ACHN (cell line): ENCODE data around the gene NUDT2.
"Not testable (repeated sequence)": the region's sequence is repeated elsewhere in the genome, so short reads cannot be mapped to it uniquely, and the experiment has no call there.

ENCODE experiments used
- DNase-seq: peaks from one replicate; pipeline ENCODE4 v3.0.0-alpha.2; 2015
- in situ Hi-C: cut with HindIII; loops from 2 replicates; pipeline ENCODE4 v1.10.0; 2017; ENCODE audit warnings: low sequenced_read_pairs, low pct_ligation_motif_present, low pct_unique_long_range_greater_than_20kb

Gene NUDT2

DNA sequence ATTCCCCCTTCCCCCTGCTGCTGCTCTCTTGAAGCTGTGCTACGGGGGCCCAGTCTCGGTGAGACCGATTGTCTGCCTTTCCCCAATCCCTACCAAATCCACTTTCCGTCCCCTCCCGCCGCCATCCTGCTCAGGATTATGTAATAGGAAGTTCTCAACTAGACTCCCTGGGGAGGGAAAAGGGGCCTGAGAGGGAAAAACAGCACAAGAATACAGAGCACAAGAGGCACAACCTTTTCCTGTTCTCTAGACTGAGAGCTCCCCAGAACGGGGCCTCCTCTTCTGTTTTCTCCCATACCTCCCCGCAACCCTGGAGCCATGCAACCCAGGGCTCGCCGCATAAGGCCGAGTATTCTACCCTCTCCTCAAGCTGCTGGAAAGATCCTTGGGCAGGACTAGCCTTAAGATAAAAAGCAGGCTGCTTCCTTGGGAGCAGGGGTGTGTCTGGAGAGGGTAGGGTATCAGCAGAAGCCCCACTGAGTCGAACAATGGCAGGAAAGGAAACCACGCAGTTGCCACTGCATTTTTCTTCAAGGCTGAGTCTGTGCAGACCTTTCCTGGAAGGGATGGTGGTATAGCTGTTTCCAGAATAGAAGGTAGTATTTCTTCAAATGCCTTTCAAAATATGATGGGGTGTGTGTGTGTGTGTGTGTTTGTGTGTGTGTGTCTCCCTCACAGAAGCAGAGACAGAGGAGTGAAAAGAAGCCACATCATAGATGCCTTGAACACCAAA lies 34.4 kb downstream of the NUDT2 start:
- in situ Hi-C loops, result no loop called here
- DNase-seq, result no peak

DNA sequence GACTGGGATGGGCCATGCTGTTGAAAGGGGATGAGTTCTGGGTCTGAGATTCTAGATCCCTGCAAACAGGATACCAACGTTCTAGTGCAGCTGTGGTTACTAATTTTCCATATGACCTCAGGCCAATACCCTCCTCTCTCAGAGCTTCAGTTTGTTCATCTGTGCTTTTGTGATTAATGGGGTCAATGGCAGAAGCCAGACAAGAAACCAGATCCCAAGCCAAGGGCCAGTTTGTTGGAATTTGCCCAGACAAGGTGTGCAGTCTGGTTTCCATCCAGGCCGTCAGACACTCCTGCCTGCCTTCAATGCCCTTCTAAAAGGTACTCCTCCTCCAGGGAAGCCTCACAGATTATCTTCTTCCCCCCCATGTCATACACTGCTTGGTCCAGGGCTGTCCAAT lies 35.9 kb downstream of the NUDT2 start:
- in situ Hi-C loops, result no loop called here
- DNase-seq, result no peak

DNA sequence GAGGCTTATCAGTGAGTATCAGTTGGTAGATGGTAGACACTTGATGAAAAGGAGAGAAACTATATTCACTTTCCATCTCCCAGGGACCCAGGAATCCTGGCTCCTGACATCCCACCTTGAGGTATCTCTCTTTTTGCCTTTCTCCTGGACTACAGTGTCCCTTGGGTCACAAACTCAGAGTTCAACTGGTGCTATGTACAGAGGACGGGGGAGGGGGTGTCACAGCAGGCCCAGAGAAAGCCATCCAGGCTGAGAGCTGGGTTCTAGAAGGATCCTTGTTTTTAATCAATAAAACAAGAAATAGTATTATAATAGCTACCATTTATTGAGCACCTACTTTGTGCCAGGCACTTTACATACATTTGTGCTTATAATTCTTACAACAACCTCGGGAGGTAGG lies 37.0 kb downstream of the NUDT2 start:
- no peak for DNase-seq

DNA sequence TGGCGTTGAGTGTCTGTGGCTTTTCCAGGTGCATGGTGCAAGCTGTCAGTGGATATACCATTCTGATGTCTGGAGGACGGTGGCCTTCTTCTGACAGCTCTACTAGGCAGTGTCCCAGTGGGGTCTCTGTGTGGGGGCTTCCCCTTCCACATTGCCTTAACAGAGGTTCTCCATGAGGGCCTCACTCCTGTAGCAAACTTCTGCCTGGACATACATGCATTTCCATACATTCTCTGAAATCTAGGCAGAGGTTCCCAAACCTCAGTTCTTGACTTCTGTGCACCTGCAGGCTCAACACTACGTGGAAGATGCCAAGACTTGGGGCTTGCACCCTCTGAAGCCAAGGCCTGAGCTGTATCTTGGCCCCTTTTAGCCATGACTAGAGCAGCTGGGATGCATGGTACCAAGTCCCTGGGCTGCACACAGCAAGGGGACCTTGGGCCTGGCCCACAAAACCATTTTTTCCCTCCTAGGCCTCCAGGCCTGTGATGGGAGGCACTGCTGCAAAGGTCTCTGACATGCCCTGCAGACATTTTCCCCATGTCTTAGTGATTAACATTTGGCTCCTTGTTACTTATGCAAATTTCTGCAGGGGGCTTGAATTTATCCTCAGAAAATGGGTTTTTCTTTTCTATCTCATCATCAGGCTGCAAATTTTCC lies 38.5 kb downstream of the NUDT2 start:
- in situ Hi-C loops, DNase-seq: not testable (repeated sequence)

More for the DNA sequence above, 37.0 kb downstream of the NUDT2 start:
- in situ Hi-C loops, result no loop called here

DNA sequence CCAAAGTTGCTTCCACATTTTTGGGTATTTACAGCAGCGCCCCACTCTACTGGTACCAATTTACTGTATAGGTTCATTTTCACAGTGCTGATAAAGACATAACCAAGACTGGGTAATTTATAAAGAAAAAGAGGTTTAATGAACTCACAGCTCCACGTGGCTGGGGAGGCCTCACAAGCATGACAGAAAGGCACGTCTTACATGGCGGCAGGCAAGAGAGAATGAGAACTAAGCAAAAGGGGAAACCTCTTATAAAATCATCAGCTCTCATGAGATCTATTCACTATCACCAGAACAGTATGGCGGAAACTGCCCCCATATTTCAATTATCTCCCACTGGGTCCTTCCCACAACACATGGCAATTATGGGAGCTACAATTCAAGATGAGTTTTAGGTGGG lies 39.4 kb downstream of the NUDT2 start:
- in situ Hi-C loops, DNase-seq: not testable (repeated sequence)

DNA sequence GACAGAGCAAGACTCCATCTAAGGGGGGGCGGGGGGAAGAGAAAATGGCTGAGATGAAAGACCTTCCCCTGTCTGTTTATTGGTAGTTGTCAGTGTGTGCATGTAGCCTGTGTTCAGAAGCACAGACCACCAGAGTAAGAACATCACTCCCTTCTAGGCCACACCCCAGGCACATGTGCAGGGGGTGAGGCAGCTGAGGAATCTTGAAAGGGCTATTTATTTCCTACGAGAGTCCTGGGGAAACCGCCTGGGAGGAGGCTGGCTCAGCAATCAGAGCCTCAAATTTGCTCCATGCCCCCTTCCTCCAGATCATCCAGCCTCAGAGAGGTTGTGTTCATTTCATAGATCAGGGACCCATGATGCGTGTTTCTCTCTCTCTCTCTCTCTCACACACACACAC lies 40.3 kb downstream of the NUDT2 start:
- no peak for DNase-seq
- in situ Hi-C loops, result no loop called here

DNA sequence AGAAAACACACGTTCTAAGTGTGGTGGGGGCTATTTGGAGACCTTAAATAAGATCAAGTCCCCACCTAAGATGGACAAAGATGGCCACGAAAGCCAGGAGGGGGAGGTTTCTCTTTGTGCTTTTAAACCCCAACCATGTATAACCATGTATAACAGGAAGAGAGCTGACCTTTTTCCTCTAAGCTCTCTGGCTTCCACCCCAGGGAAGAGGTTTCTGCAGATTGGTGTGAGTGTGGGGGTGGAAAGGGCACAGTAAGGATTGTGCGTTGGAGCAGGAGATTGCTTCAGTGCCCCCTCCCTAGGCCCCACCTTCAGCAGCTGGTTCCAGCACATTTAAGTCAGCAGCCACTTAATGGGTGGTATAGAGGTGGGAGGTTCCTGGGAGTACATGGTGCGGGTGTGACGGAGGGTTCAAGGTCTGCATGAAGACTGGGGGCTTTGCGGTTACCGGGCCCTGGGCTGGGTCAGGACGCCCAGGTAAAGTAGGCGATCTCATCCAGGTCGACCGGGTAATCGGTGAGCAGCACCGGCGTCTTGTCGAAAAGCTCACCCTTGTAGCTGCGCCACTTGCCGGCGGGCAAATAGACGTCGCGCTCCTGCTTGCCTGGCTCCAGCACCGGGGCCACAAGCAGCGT lies 41.1 kb downstream of the NUDT2 start:
- DNase-seq, result no peak
- in situ Hi-C loops, result no loop called here

DNA sequence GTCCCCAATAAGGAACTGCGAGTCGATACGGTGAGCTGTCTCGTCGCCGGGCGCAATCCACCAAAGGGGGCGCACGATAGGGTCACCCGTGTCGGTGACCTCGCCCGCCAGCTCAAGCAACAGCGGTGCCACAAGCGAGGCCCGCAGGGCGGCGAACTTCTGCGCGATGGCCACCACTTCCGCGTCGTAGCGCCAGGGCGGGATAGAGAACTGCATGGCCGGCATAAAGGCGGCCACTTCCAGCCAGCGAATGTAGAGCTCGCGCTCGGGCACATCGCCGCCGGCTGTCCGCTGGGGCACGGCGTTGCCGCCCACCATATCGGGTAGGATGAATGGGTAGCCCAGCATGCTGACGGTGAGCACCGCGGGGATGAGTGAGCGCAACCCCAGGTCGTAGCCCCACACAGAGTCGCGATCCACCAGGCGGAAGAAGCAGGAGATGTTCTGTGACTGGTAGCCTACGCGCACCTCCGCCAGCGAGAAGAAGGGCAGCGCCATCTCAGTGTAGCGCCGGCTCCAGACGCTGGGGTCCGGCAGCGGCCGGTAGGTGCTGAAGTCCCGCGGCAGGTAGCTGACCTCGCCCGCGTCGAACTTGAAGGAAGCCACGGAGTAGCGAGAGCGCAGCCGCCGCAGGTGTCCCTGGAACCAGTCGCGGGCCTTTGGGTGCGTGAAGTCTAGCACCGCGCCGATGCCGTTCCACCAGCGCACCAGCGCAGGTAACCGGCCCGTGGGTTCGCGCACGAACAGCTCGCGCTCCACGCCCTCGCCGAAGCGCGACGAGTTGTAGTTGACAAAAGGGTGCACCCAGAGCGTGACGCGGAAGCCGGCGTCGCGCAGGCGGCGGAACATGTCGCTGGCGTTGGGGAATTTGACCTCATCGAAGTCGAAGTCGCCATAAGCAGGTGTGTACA lies 41.9 kb downstream of the NUDT2 start:
- no peak for DNase-seq
- in situ Hi-C loops, result no loop called here

DNA sequence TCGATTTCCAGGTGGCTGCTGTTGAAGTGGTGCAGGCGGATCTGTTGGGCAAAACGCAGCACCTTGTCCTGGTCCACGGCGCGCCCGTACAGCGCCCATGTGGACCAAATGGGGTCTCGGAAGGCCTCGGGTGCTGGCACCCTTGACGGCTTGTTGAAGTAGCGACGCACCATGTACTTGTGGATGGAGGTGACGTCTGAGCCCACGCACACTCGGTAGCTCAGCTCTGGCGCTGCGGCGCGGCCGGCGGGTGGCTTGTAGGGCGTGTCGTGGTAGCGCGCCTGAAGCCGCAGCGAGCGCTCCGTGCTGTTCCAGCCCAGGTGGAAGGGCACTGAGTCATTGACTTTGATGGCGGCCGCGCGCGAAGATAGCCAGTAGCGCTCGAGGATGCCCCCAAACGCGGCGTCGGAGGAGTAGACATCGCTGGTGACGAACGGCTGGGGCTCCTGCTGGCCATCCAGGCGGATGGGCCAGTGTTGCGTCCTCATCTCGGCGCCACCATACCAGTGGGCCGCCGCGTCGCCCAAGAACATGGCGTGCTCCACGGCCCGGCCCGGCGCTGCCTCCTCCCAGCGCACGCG lies 42.6 kb downstream of the NUDT2 start:
- no peak for DNase-seq
- in situ Hi-C loops, result no loop called here

DNA sequence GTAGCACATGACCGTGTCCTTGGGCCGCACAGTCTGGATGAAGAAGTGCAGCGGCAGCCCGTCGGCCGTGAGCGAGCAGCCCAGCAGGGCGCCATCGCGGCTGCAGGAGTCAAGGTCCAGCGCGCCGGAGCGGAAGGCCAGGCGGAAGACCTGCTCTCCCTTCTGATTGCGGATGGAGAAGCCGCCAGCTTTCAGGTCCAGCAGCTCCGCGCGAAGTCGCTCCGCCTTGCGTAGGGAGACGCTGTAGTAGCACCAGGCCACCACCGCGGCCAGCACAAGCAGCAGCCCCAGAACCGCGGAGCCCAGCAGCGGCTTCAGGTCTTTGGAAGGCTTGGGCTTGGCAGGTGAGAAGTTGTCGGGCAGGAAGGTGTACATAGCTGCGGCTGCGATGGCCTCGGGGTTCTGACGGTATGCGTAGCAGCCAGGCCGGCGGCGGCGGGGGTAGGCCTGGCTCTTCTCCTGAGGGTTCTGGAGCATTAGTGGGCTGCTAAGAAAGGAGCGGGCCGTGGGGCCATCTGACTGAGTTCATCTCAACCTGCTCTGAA lies 43.2 kb downstream of the NUDT2 start:
- in situ Hi-C loops, result no loop called here
- no peak for DNase-seq

DNA sequence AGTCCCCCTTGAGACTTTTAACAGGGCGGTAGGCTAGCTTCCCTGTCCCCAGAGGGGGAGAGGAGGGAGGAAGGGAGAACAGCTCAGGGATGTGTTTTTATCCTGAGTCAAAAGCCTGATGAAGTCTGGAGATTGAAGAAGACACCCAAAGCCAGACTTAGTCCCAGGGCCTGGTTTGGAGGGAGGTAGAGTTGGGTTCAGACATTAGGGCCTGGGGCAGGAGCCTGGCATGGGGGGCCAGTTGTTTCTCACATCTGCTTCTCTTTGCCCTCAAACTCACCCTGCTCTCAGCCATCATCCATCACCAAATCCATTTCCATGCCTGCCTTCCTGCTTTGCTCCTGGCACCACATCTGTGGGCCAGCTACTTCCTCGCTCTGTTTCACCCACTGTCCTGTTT lies 44.4 kb downstream of the NUDT2 start:
- no peak for DNase-seq
- in situ Hi-C loops, result no loop called here

DNA sequence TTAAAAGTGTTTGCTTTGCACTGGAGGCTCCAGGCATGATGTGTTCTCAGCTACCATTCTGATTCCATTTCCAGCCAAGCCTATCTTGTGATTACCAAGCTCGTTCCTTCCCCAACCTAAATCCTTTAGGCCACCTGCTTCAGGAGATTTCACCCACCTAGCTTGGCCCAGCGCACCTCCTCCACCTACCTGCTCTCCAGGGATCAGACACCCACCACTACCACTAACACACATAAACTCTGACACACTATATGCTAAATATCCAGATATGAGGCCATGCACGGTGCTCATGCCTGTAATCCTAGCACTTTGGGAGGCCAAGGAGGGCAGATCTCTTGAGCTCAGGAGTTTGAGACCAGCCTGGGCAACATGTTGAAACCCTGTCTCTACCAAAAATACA lies 45.0 kb downstream of the NUDT2 start:
- in situ Hi-C loops, result no loop called here
- no peak for DNase-seq

DNA sequence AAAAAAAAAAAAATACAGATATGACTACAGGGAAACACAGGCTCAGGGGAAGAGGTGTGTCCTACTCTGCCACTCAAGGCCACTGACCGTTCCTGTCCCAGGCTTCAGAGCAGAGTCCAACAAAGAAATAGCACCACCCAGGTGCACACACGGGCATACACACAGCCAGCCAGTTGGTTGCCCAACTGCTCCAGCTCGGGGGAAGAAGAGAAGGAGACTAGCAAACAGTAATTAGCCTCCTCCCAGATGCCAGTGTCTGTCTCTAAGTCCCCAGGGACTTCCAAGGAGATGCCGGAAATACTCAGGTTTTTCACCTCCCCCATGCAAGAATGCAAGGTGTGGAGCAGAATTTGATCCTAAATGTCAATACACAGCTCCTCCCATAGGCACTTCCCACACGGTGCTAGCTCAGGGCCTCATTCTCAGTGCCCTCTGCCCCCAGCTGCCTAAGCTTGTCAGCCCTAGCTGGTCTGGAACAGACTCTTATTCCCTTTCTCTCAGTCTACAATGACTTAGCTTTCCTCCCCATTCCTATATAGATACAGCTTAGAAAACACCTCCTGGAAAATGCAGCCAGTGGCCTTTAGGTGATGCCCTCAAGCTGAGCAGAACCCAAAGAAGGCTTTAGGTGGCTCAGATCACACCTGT lies 45.7 kb downstream of the NUDT2 start:
- in situ Hi-C loops, result no loop called here
- no peak for DNase-seq

DNA sequence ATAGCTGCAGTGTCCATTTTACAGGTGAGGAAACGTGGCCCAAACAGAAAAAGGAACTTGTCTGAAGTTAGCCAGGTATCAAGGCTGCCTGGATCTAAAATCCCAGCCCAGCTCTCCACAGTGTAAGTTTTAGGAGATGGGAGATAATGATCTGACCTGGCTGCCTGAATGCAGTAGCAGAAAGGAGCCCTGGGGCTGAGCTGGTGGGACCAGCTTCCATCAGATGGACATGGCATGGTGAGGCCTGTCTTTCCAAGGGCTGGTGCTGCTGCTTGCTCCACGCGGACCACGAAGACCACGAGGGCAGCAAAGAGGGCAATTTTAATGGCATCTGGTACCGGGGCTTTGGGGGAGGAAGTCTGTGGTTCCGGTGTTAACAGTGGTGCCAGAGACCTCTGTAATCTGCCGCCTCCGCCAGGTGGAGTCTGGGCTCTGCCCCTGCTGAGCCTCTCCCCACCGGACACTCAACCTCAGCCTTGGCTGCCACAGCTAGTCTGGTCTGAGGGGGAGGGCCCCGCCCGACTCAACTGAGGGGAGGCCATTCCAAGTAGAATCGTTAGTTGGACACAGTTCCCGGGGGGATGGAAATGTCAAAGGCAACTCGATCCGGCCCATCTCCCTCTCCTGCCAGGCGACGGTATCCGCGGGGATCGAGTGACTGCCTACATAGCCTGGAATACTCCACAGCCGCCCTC lies 46.7 kb downstream of the NUDT2 start:
- in situ Hi-C loops, result no loop called here
- peak; percentile 51 for DNase-seq

DNA sequence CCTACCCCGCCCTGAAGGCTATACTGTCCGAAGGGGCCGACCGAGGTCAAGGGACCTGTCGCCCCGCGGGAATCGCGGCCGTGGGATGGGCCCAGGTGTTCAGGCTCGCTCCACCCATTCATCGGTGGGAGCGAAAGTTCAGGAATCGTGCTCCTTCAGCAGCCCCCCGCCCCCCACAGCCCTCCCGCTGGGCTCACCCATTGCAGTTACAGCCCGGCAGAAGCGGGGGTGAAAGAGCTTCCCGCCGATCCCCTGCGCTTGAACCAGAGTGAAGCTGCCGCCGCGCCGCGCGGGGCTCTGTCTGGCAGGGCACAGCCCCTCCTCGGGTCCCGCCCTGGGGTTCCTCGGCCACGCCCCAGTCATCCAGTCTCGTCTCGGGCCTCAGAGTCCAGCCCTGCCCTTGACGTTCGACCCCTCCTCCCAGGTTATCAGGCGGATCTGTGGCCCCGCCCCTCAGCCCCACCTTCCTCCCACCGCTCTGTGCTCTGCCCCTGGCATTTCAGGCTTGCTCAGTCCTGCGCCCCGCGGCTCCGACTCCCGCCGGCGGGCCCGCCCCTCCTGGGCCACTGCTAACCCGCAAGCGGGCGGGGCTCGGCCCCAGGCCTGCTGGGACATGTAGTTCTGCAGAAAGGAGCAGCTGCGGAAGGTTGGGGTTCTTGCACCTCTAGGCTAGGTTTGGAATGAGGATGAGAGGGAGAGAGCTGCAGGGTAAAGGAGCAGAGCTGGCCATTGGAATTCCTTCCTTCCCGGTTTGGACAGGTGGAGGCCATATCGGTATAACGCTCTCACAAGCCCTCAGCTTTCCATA lies 47.4 kb downstream of the NUDT2 start, which contains the start of gene MYORG:
Gene MYORG, minus strand, starts transcription at position 303 of the 808 bp plus-strand sequence. CDS start 3,955 bp downstream, outside the sequence.
- in situ Hi-C loops, result no loop called here
- peak; percentile 96 for DNase-seq

DNA sequence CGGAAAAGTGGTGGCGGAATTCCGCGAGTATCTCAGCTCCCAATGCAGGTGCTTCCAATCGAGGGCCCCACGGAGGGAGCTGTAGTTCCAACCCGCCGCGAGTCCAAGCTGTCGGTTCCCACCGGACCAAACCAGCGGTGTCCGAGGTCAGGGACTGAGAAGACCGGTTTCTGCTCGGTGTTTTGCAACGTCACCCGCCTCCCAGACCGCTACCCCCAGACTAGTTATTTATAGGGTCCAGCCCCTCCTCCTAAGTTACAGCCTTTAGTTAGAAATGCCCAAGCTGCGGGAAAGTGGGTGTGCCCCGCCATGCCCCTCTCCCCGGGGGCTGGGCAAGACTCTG lies 48.0 kb downstream of the NUDT2 start:
- DNase-seq, result no peak
- in situ Hi-C loops, result no loop called here
